ENCODE results near the gene NDUFB11. TPM values are rescaled to one million over a fixed set of nuclear protein-coding genes. Genes with fewer than 3 reads are reported as not detected.
A peak's percentile ranks its signal among the peaks of the same experiment; 100 is the strongest.

The NDUFB11 gene
- total RNA-seq, 1 donor from 2014 or later, result 53.1 TPM

DNA sequence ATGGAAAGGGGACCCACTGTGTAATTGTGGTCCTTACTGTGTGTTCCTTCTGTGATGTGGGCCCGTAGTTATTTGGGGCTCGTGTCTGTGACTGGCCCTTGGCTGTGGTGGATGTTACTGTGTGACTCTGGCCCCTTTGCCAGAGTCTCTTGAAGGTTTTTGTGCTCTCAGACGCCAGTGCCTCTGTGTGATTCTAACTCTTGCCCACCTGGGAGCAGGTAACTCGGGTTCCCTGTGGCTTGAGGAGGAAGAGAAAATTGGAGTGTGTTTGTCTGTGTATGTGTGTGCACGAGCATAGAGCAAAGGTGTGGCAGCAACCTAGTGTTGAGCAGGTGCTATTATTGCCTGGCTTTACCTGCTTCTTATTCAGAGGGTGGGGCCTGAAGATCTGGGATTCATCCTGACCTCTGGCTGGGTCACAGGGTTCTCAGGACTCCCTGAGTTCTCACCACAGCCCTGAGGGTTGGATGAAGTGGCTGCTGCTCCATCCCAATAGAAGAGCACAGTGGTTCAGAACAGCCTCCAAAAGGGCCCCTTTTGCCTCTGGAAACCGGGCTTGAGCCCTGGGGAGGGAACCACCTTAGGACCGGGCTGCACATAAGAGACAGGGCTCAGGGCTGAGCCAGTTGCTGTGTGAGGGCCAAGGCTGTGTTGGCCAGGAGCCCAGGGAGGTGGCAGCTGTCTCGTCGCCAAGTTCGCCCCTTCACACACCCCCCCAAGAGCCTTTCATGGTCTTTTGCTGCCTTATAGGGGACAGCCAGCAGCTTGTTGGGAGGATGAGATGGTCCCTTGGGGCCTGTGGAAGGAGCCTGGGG lies 1.8 kb upstream of the NDUFB11 start:
- Mint-ChIP-seq H3K27ac (peak overlapping the region; percentile 47), H3K4me1 (no peaks in the 10 kb centered on the region), H3K36me3 (peaks cover 19% of the 10 kb centered on the region), H3K27me3 (ENCODE audit: insufficient read depth, low read depth) (peaks cover 6% of the 10 kb centered on the region), H3K4me3 (peak overlapping the region; percentile 91), H3K9me3 (peaks cover 23% of the 10 kb centered on the region)
- no peak for TF ChIP-seq EZH2phosphoT487 (IDR thresholded peaks at IDR 0.05)
- no peak for TF ChIP-seq CTCF (IDR thresholded peaks at IDR 0.05)
- Histone ChIP-seq H2AFZ (replicated peaks) (no peak overlapping the region), H3F3A (ENCODE audit: low read depth) (peaks cover 3% of the 10 kb centered on the region), H3K79me2 (ENCODE audit: low read depth) (peaks cover 81% of the 10 kb centered on the region), H4K20me1 (ENCODE audit: low read depth) (peaks cover 36% of the 10 kb centered on the region), H3K9me3 (ENCODE audit: low read depth) (no peaks in the 10 kb centered on the region), H3K4me2 (peak overlapping the region; percentile 67), H3K9ac (peak overlapping the region; percentile 35), H3K4me1 (no peaks in the 10 kb centered on the region), H3K27me3 (no peaks in the 10 kb centered on the region), H3K36me3 (no peaks in the 10 kb centered on the region), H3K27ac (no peak overlapping the region), H3K4me3 (peak overlapping the region; percentile 61)
- DNase-seq (ENCODE audit: low spot score), result no peak

DNA sequence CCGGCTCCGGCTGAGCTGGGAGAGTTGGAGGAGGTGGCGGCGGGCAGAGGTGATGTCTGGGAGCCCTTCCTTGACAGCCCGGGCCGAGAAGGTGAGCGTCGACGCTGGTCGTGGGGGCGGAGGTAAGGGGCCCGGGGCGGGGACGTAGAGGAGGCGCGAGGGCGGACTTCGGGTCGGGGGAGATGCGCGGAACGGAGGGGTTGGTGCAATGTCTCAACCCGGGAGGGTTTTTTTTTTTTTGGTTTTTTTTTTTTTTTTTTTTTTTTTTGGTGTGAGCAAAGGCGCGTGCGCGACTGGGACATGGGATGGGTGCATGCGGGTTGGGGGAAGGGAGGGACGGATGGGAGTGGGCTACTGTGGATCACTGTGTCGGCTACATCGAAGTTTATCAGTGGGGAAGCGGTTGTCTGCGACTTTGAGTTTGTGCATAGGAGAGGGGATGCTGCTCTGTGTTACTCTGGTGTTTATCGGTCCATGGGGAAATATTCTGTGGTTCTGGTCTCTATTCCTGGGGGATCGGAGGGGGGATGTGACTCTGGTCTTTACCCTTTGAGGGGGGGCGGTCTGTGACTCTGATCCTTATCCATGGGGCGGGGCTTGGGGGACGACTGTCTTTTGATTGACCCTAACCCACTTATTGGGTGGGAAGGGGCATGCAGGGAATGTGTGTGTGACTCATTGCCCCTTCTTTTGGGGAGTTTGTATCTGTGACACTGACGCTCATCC lies 1.1 kb upstream of the NDUFB11 start:
- Histone ChIP-seq H3K4me1 (no peaks in the 10 kb centered on the region), H3K4me2 (peak overlapping the region; percentile 67), H4K20me1 (ENCODE audit: low read depth) (peaks cover 36% of the 10 kb centered on the region), H3K79me2 (ENCODE audit: low read depth) (peaks cover 74% of the 10 kb centered on the region), H3K9me3 (ENCODE audit: low read depth) (no peaks in the 10 kb centered on the region), H3K27ac (peak overlapping the region; percentile 83), H2AFZ (replicated peaks) (peak overlapping the region; percentile 19), H3K27me3 (no peaks in the 10 kb centered on the region), H3F3A (ENCODE audit: low read depth) (peaks cover 3% of the 10 kb centered on the region), H3K4me3 (peak overlapping the region; percentile 61), H3K36me3 (no peaks in the 10 kb centered on the region), H3K9ac (peak overlapping the region; percentile 72)
- H3K27me3 Mint-ChIP-seq (ENCODE audit: insufficient read depth, low read depth), result peaks cover 6% of the 10 kb centered on the region
- no peak for DNase-seq (ENCODE audit: low spot score)
- TF ChIP-seq CTCF (IDR thresholded peaks at IDR 0.05), result no peak
- no peak for TF ChIP-seq EZH2 (IDR thresholded peaks at IDR 0.05)
- TF ChIP-seq EZH2phosphoT487 (IDR thresholded peaks at IDR 0.05), result no peak
- H3K27ac Mint-ChIP-seq, result peak overlapping the region; percentile 94
- H3K4me1 Mint-ChIP-seq, result no peaks in the 10 kb centered on the region
- peak overlapping the region; percentile 91 for H3K4me3 Mint-ChIP-seq
- peaks cover 19% of the 10 kb centered on the region for H3K36me3 Mint-ChIP-seq
- H3K9me3 Mint-ChIP-seq, result peaks cover 22% of the 10 kb centered on the region

DNA sequence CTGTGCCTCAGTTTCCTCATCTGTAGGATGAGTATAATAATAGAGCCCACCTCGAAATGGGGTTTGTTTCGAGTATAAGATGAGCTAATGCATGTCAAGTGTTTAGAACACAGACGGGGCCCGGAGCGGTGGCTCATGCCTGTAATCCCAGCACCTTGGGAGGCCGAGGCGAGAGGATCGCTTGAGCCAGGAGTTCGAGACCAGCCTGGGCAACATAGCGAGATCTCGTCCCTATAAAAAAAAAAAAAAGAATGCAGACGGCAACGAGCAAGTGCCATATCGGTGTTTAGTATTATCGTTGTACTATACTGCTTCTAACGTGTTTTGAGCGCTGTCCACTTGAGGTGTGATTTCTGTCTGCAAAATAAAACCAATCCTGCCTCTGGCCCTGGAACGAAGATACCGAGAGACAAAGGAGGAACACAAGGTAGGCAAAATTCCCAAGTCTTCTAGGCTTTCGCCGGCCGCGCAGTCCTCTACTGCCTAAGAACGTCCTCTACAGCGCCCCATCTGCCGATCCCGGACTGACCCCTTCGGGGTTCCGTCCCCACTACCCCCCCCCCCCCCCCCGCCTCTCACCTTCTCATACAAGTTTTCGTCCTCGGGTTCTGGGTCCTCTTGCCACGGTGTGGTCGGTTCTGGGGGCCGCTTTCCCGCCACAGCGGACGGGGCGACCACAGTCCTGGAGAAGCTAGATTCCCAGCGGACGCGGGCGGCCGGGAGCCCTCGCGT lies 442 bp downstream of the NDUFB11 start:
- peaks cover 19% of the 10 kb centered on the region for H3K9me3 Mint-ChIP-seq
- TF ChIP-seq CTCF (IDR thresholded peaks at IDR 0.05), result no peak
- TF ChIP-seq EZH2 (IDR thresholded peaks at IDR 0.05), result no peak
- TF ChIP-seq EZH2phosphoT487 (IDR thresholded peaks at IDR 0.05), result no peak

More for the DNA sequence above, 442 bp downstream of the NDUFB11 start:
- Histone ChIP-seq H3K4me1 (no peaks in the 10 kb centered on the region), H3K27me3 (no peaks in the 10 kb centered on the region), H2AFZ (replicated peaks) (no peak overlapping the region), H3F3A (ENCODE audit: low read depth) (peaks cover 3% of the 10 kb centered on the region), H3K9me3 (ENCODE audit: low read depth) (no peaks in the 10 kb centered on the region), H3K36me3 (no peaks in the 10 kb centered on the region), H3K4me3 (peak overlapping the region; percentile 61), H3K79me2 (ENCODE audit: low read depth) (peaks cover 59% of the 10 kb centered on the region), H3K27ac (no peak overlapping the region), H3K9ac (peak overlapping the region; percentile 58), H4K20me1 (ENCODE audit: low read depth) (peaks cover 34% of the 10 kb centered on the region), H3K4me2 (peak overlapping the region; percentile 71)
- H3K4me1 Mint-ChIP-seq, result no peaks in the 10 kb centered on the region
- peaks cover 15% of the 10 kb centered on the region for H3K36me3 Mint-ChIP-seq
- peak; percentile 61 for DNase-seq (ENCODE audit: low spot score)
- H3K27ac Mint-ChIP-seq, result peak overlapping the region; percentile 91
- H3K27me3 Mint-ChIP-seq (ENCODE audit: insufficient read depth, low read depth), result peaks cover 6% of the 10 kb centered on the region
- peak overlapping the region; percentile 91 for H3K4me3 Mint-ChIP-seq
